HG03575 (cell line): ENCODE data around the gene FHL2.

ENCODE experiments used
- ATAC-seq: cut with Tn5 transposase; IDR thresholded peaks from one replicate; pipeline ENCODE4 v1.9.1; 2021; ENCODE audit not compliant: unreplicated experiment, insufficient number of reproducible peaks, low FRiP score; ENCODE audit errors: extremely low read depth

Gene FHL2

GRCh38 chr2:105403241-105403782, 4.5 kb upstream of the FHL2 start:
- no peak for ATAC-seq

GRCh38 chr2:105402809-105403208, 4.0 kb upstream of the FHL2 start:
- no peak for ATAC-seq

- ATAC-seq: no peak
These were observed 3.0 kb upstream of the FHL2 start for GRCh38 chr2:105401867-105402266.

- ATAC-seq: no peak
These were observed 1.3 kb upstream of the FHL2 start for GRCh38 chr2:105400138-105400540.

GRCh38 chr2:105399207-105399861, 483 bp upstream of the FHL2 start:
- ATAC-seq: no peak

- no peak for ATAC-seq
These were observed 907 bp downstream of the FHL2 start for GRCh38 chr2:105397953-105398335.

- no peak for ATAC-seq
These were observed 1.7 kb downstream of the FHL2 start for GRCh38 chr2:105397025-105397722.

GRCh38 chr2:105396254-105397024, 2.4 kb downstream of the FHL2 start:
- no peak for ATAC-seq

GRCh38 chr2:105395691-105396090, 3.2 kb downstream of the FHL2 start:
- no peak for ATAC-seq

- no peak for ATAC-seq
These were observed 3.8 kb downstream of the FHL2 start for GRCh38 chr2:105394951-105395611.

GRCh38 chr2:105393373-105394055, 5.3 kb downstream of the FHL2 start:
- ATAC-seq: no peak

- ATAC-seq: no peak
These were observed 6.8 kb downstream of the FHL2 start for GRCh38 chr2:105391763-105392662.

GRCh38 chr2:105391058-105391627, 7.7 kb downstream of the FHL2 start:
- no peak for ATAC-seq

GRCh38 chr2:105390454-105390853, 8.4 kb downstream of the FHL2 start:
- ATAC-seq: no peak

- ATAC-seq: no peak
These were observed 9.9 kb downstream of the FHL2 start for GRCh38 chr2:105388971-105389381.

GRCh38 chr2:105387225-105387624, 11.6 kb downstream of the FHL2 start:
- no peak for ATAC-seq

- no peak for ATAC-seq
These were observed 12.9 kb downstream of the FHL2 start for GRCh38 chr2:105385731-105386540.
